Measurements from ENCODE around the gene CA9.
"Not testable (repeated sequence)": the region's sequence is repeated elsewhere in the genome, so short reads cannot be mapped to it uniquely, and the experiment has no call there.

- not testable (repeated sequence) for TF ChIP-seq POLR2A, EP300, CTCF, POLR2AphosphoS5 (IDR thresholded peaks at IDR 0.05)
Measured at GRCh38 chr9:35640431-35640830, 33.3 kb upstream of the CA9 start.
